NT2/D1 (cell line): ENCODE measurements around the gene C17orf100.

Experiments
- SUZ12 ChIP-seq: IDR thresholded peaks from 2 replicates; pipeline ENCODE4 v1.6.1; 2011; ENCODE audit not compliant: insufficient read length, insufficient read depth; ENCODE audit errors: extremely low read depth
- ZNF274 ChIP-seq: IDR thresholded peaks from 2 replicates; pipeline ENCODE4 v1.6.1; 2011; ENCODE audit warnings: mild to moderate bottlenecking, low read depth, low read length

DNA sequence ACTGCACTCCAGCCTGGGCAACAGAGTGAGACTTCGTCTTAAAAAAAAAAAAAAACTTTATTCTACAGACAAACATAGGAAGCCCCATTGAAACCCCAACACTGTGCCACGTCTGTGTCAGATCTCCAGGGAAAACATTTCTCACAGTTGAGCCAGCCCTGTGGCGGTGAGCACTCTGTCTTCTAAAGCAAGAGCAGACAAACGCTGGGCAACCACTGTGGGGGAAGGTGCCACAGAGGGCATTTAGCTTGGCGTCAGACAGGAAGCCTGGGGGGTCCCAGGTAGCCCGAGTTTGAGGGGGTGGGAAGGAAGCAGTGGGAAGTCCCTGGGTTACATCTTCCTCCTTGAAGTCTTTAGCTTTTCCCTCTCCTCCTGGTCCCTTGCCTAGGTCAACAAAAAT, 16.0 kb downstream of the C17orf100 start:
- no peak for TF ChIP-seq ZNF274
- no peak for TF ChIP-seq SUZ12
